Uterus (tissue), 4 donors: ENCODE data around the gene SLC17A7. TPM values are rescaled to one million over a fixed set of nuclear protein-coding genes. Genes with fewer than 3 reads are reported as not detected.

Experiments
- DNase-seq, 2 donors: peaks; one replicate each; pipeline ENCODE4 v3.0.0-alpha.2; 2019 to 2020
- H3K27ac ChIP-seq, 2 donors: fragments of 200-600 bp; sonication (generic); 1 replicate in 1 of 2; 2 replicates in 1 of 2; pipeline ENCODE4 v1.5.1; 2016 to 2018
- H3K27me3 ChIP-seq, 2 donors: fragments of 200-600 bp; sonication (generic); one replicate each; pipeline ENCODE4 v1.5.1; 2018 to 2019; ENCODE audit warnings: control low read depth in 1 of 2
- H3K36me3 ChIP-seq, 2 donors: fragments of 200-600 bp; sonication (generic); one replicate each; pipeline ENCODE4 v1.5.1; 2019; ENCODE audit warnings: control low read depth in 1 of 2
- H3K4me1 ChIP-seq, 2 donors: fragments of 200-600 bp; sonication (generic); one replicate each; pipeline ENCODE4 v1.5.1; 2018 to 2019; ENCODE audit warnings: control low read depth in 1 of 2
- H3K4me3 ChIP-seq, 2 donors: fragments of 200-600 bp; sonication (generic); 1 replicate in 1 of 2; 2 replicates in 1 of 2; pipeline ENCODE4 v1.5.1; 2018 to 2019; ENCODE audit warnings: mild to moderate bottlenecking in 1 of 2
- H3K9me3 ChIP-seq, 2 donors: fragments of 200-600 bp; sonication (generic); one replicate each; pipeline ENCODE4 v1.5.1; 2019; ENCODE audit warnings: control low read depth in 1 of 2
- POLR2A ChIP-seq, 2 donors: fragments of 450-650 bp; IDR thresholded peaks; one replicate each; pipeline ENCODE4 v1.6.1; 2016; ENCODE audit warnings: antibody characterized with exemption in 2 of 2, mild to moderate bottlenecking in 1 of 2, moderate library complexity in 1 of 2
- intact Hi-C: fragments of 100-400 bp; cut with DNase I; formaldehyde crosslinking; loops from one replicate; pipeline ENCODE4 v1.15.1; 2023; ENCODE audit warnings: low total_unique reads
- total RNA-seq, 4 donors: library from RNA; depleted of rRNA in 3 of 4; stranded (reverse); fragments of >200 nt in 3 of 4; gene quantifications; one replicate each; pipeline versions ENCODE4 v1.1.0 to v1.2.4, GENCODE V29; 2014 to 2023
- TF ChIP-seq, protein P1 (sequence below), 4 experiments: fragments of 200-600 bp in 2 of 4; fragments of 450-650 bp in 2 of 4; sonication (generic) in 2 of 4; IDR thresholded peaks; one replicate each; pipeline ENCODE4 v1.5.1; 2016 to 2019; ENCODE audit warnings: antibody characterized with exemption in 4 of 4, mild to moderate bottlenecking in 2 of 4, moderate library complexity in 1 of 4
- donor health status: DM: yes; HTN: yes; CAD: no.

Gene SLC17A7
- total RNA-seq, 4 donors from 2014 or later: 1.3 to 5.6 (median 1.9) TPM; not detected in 1

DNA sequence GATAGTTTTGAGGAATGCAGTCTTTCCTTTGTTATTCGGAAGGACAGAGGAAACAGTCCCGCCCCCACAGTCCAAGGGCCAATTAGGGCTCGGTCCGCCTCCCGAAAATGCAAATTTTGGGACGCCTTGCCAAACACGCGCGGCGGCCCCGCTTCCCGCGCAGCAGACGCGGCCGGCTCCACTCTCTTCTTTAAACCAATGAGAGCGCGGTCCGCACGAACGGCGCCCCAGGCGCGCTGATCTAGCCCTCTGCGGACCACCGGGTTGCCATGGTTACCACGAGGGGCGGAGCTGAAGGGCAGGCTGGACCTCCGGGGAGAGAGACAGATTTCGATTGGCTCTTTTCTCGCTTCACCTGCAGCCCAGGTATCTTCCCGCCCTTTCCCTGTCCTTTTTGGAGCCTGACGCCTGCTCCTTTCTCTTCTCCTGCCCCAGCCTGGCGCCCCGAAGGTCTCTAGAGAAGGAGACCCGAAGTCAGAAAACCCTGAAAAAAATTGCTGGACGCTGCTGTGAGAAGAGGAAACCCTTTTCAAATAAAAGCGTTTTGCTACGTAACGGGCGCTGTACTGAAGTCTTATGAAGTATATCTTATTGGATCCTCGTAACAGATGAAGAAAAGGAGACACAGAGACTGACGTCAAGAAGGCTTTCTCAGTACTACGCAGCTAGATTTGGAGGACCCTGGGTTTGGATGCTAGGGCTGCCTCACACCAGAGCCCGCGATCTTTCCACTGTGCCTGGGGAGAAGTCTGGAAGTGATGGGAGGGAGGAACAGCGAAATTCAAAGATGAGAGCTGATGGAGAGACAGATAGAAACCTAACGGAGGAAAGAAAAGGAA is 20.1 kb downstream of the SLC17A7 start:
- Histone ChIP-seq H3K4me3 (no peak overlapping the region), H3K27me3 (peaks cover 31 to 56% of the 10 kb centered on the region in 2 donors)

DNA sequence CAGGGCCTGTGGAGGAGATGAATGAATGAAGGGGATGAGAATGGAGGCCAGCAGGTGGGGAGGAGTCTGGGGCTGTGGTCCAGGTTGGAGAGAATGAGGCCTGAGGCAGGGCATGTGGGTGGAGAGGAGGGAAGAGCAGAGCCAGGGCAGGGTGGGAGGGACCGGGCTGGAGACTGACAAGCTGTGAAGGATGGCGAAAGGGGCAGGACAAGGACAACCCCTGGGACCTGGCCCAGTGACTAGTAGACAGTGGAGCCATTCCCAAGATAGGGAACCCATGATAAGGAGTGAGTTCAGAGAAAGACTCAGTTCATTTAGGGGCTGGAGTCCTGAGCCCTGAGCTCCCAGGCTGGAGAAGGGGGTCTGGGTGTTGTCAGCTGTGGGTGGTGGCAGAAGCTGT is 21.1 kb downstream of the SLC17A7 start:
- Histone ChIP-seq H3K27ac (no peak overlapping the region), H3K4me3 (no peak overlapping the region)
- intact Hi-C loops: no loop called here

More for the DNA sequence above, 20.1 kb downstream of the SLC17A7 start:
- TF ChIP-seq POLR2A (IDR thresholded peaks at IDR 0.05): no peak
- TF ChIP-seq, protein P1, sequence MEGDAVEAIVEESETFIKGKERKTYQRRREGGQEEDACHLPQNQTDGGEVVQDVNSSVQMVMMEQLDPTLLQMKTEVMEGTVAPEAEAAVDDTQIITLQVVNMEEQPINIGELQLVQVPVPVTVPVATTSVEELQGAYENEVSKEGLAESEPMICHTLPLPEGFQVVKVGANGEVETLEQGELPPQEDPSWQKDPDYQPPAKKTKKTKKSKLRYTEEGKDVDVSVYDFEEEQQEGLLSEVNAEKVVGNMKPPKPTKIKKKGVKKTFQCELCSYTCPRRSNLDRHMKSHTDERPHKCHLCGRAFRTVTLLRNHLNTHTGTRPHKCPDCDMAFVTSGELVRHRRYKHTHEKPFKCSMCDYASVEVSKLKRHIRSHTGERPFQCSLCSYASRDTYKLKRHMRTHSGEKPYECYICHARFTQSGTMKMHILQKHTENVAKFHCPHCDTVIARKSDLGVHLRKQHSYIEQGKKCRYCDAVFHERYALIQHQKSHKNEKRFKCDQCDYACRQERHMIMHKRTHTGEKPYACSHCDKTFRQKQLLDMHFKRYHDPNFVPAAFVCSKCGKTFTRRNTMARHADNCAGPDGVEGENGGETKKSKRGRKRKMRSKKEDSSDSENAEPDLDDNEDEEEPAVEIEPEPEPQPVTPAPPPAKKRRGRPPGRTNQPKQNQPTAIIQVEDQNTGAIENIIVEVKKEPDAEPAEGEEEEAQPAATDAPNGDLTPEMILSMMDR (IDR thresholded peaks at IDR 0.05): no peak
- DNase-seq: peak in 1 of 2 donors; percentile 52
- no peak overlapping the region for H3K27ac ChIP-seq
- H3K9me3 ChIP-seq: no peaks in the 10 kb centered on the region
- H3K4me1 ChIP-seq: peaks cover 0 to 17% of the 10 kb centered on the region in 2 donors
- intact Hi-C loops: no loop called here
- no peaks in the 10 kb centered on the region for H3K36me3 ChIP-seq

DNA sequence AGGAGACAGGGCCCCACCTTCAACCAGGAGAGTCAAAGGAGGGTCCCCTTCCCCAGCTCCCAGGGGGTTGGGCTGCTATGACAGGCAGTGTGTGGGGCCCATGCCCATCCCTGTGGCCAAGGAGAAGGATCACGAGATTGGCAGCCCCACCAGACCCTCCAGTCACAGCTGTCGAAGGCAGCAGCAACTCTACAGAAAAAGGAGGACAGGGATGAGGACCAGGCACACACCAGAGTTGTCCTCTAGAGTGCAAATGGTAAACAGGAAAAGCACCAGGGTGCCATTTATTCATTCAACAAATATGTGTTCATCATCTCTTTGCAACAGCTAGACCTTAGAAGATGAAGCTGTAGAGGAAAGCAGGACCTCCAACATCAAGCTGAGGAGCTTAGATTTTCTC is 22.2 kb downstream of the SLC17A7 start:
- intact Hi-C loops: no loop called here
- Histone ChIP-seq H3K9me3 (no peaks in the 10 kb centered on the region), H3K27ac (no peak overlapping the region), H3K27me3 (peaks cover 31 to 36% of the 10 kb centered on the region in 2 donors), H3K36me3 (no peaks in the 10 kb centered on the region), H3K4me3 (no peak overlapping the region), H3K4me1 (peaks cover 0 to 17% of the 10 kb centered on the region in 2 donors)
- no peak for DNase-seq
- TF ChIP-seq, protein P1 (IDR thresholded peaks at IDR 0.05): no peak
- no peak for TF ChIP-seq POLR2A (IDR thresholded peaks at IDR 0.05)

More for the DNA sequence above, 21.1 kb downstream of the SLC17A7 start:
- H3K27me3 ChIP-seq: peaks cover 31 to 46% of the 10 kb centered on the region in 2 donors
- TF ChIP-seq, protein P1 (IDR thresholded peaks at IDR 0.05): no peak
- TF ChIP-seq POLR2A (IDR thresholded peaks at IDR 0.05): no peak
- peaks cover 0 to 17% of the 10 kb centered on the region in 2 donors for H3K4me1 ChIP-seq
- no peak for DNase-seq
- no peaks in the 10 kb centered on the region for H3K9me3 ChIP-seq
- no peaks in the 10 kb centered on the region for H3K36me3 ChIP-seq

DNA sequence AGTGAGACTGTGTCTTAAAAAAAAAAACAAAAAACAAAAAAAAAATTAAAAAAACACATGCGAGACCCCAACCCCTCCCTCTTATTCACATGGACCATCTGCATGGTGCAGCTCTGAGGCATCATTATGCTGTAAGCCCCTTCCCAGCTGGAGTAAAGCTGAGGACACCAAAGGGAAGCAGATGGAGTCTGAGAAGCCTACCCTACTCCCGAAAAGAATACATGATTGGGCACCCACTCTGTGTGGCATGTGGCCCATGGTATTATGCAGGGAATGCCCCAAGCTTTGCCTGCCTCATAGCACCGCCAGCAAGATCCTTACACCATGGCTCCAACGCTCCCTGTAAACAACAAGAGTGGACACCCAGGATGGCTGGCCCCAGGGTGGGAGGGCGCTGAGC is 22.8 kb downstream of the SLC17A7 start:
- H3K36me3 ChIP-seq: no peaks in the 10 kb centered on the region
- DNase-seq: no peak
- no peak overlapping the region for H3K4me3 ChIP-seq
- TF ChIP-seq POLR2A (IDR thresholded peaks at IDR 0.05): no peak
- TF ChIP-seq, protein P1 (IDR thresholded peaks at IDR 0.05): no peak
- H3K4me1 ChIP-seq: peaks cover 0 to 17% of the 10 kb centered on the region in 2 donors
- peaks cover 29 to 31% of the 10 kb centered on the region in 2 donors for H3K27me3 ChIP-seq
- intact Hi-C loops: no loop called here
- H3K9me3 ChIP-seq: no peaks in the 10 kb centered on the region
- H3K27ac ChIP-seq: no peak overlapping the region

DNA sequence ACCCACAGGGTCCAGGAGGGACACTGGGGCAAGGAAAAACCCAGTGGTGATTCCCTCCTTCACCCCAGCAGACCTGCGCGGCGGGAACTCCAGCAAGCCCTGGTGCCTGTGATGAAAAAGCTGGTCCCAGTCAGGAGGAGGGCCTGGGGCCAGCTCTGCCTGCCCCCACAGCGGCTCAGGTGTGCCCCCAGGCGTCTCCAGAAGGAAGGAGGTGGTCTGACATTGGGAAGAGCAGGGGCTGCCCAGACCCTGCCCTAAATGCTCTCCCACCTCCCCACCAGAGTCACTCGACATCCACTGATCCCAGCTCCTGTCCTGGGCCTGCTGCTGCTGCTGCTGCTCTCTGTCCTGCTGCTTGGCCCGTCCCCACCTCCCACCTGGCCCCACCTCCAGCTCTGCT is 24.2 kb downstream of the SLC17A7 start:
- H3K9me3 ChIP-seq: no peaks in the 10 kb centered on the region
- H3K27me3 ChIP-seq: peaks cover 15 to 19% of the 10 kb centered on the region in 2 donors
- H3K36me3 ChIP-seq: no peaks in the 10 kb centered on the region
- no peak overlapping the region for H3K27ac ChIP-seq
- no peak for TF ChIP-seq POLR2A (IDR thresholded peaks at IDR 0.05)
- TF ChIP-seq, protein P1 (IDR thresholded peaks at IDR 0.05): no peak
- DNase-seq: no peak
- H3K4me3 ChIP-seq: no peak overlapping the region
- H3K4me1 ChIP-seq: peaks cover 0 to 8% of the 10 kb centered on the region in 2 donors
- intact Hi-C loops: no loop called here
